ENCODE results near the gene PRDM9. TPM values are rescaled to one million over a fixed set of nuclear protein-coding genes. Genes with fewer than 3 reads are reported as not detected.

PRDM9 gene
- total RNA-seq (2014; rRNA removed; shearing (Covaris generic)) (not detected in 2 replicates), total RNA-seq (2022) (not detected in 2 replicates), Bru-seq, nascent RNA (not detected), BruChase-seq, experiment 1, labeled RNA remaining after a 6-hour chase (not detected), BruChase-seq, experiment 2, labeled RNA remaining after a 2-hour chase (not detected)
- long read RNA-seq, result 0 reads

DNA sequence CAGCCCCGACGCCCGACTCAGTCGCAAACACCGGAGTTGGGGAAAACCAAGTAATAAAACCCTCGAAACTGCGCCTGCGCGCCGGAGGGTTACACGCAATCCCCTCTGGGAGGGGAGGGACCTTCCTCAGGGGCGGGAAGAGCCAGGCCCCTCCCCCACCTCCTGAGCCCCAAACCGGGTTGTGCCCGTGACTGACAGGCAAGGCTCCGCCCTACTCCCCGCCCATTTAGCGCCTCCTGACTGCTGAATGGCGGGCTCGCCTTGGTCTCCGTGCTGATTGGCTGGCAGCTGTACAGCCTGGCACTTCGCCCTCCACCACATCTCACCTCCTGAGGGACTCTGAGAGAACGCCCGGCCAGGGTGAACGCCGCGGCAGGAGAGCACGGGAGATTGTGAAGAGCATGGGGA is at the start of gene PRDM9:
PRDM9 (plus strand) TSS at position 332 of the 408 bp plus-strand sequence. CDS start 1,425 bp downstream, outside the sequence.
- DNase-seq (ENCODE audit: low spot score), result no peak
- ChIA-PET POLR2A (no interaction called here), CTCF (ENCODE audit: unreplicated experiment) (no interaction called here)
- BruUV-seq (replicated peaks), result no TSS peak
- H3K9me2 ChIP-seq (ENCODE audit: insufficient read depth, low read length), result no peaks in the 10 kb centered on the region
- H2AFZ ChIP-seq (ENCODE audit: low read length), result no peak within 1 kb of the TSS
- intact Hi-C loops (cut with micrococcal nuclease; ENCODE audit: unreplicated experiment), result no loop called here
- H3K4me1 ChIP-seq (ENCODE audit: insufficient read depth, low read length, poor library complexity, severe bottlenecking), result no peaks in the 10 kb centered on the region
- no peaks in the 10 kb centered on the region for H4K20me1 ChIP-seq (ENCODE audit: insufficient read depth, low read length)
- no peak within 1 kb of the TSS for H3K4me3 ChIP-seq (ENCODE audit: low read depth, low read length, poor library complexity, severe bottlenecking)
- H3K79me2 ChIP-seq (ENCODE audit: insufficient read depth, low read depth, low read length), result no peaks in the 10 kb centered on the region
- no peak within 1 kb of the TSS for H3K4me2 ChIP-seq (ENCODE audit: low read length)
- TF ChIP-seq EZH2phosphoT487 (IDR thresholded peaks at IDR 0.05; ENCODE audit: borderline replicate concordance, low read depth, low read length), result no peak
- TF ChIP-seq CTCF (conservative IDR thresholded peaks at IDR 0.05; ENCODE audit: low read length), result no peak
- H3K27ac ChIP-seq (ENCODE audit: low read depth, low read length, poor library complexity, severe bottlenecking), result no peak within 1 kb of the TSS
- no peaks in the 10 kb centered on the region for H3K9me3 ChIP-seq (ENCODE audit: low read length)
- H3K36me3 ChIP-seq (ENCODE audit: insufficient read depth, low read length), result no peaks in the 10 kb centered on the region

- Histone ChIP-seq H3K4me1 (ENCODE audit: insufficient read depth, low read length, poor library complexity, severe bottlenecking) (no peaks in the 10 kb centered on the region), H3K27ac (ENCODE audit: low read depth, low read length, poor library complexity, severe bottlenecking) (no peak overlapping the region), H3K4me3 (ENCODE audit: low read depth, low read length, poor library complexity, severe bottlenecking) (no peak overlapping the region), H2AFZ (ENCODE audit: low read length) (no peak overlapping the region), H3K36me3 (ENCODE audit: insufficient read depth, low read length) (no peaks in the 10 kb centered on the region), H4K20me1 (ENCODE audit: insufficient read depth, low read length) (no peaks in the 10 kb centered on the region), H3K79me2 (ENCODE audit: insufficient read depth, low read depth, low read length) (no peaks in the 10 kb centered on the region), H3K9me2 (ENCODE audit: insufficient read depth, low read length) (no peaks in the 10 kb centered on the region), H3K9me3 (ENCODE audit: low read length) (no peaks in the 10 kb centered on the region), H3K4me2 (ENCODE audit: low read length) (no peak overlapping the region)
- intact Hi-C loops (cut with micrococcal nuclease; ENCODE audit: unreplicated experiment), result no loop called here
- ChIA-PET POLR2A (interaction anchor here (0.5 kb wide), 1 partner anchor 31 kb away, joined by 5 read pairs; no protein-coding TSS in a partner anchor), CTCF (ENCODE audit: unreplicated experiment) (no interaction called here)
- no TSS peak for BruUV-seq (replicated peaks)
- no peak for DNase-seq (ENCODE audit: low spot score)
- TF ChIP-seq EZH2phosphoT487 (IDR thresholded peaks at IDR 0.05; ENCODE audit: borderline replicate concordance, low read depth, low read length), result no peak
- no peak for TF ChIP-seq CTCF (conservative IDR thresholded peaks at IDR 0.05; ENCODE audit: low read length)
These were observed 49.6 kb upstream of the PRDM9 start for GRCh38 chr5:23457780-23458179.

- BruUV-seq (replicated peaks), result no TSS peak
- Histone ChIP-seq H3K79me2 (ENCODE audit: insufficient read depth, low read depth, low read length) (no peaks in the 10 kb centered on the region), H3K27ac (ENCODE audit: low read depth, low read length, poor library complexity, severe bottlenecking) (no peak overlapping the region), H3K36me3 (ENCODE audit: insufficient read depth, low read length) (no peaks in the 10 kb centered on the region), H3K4me2 (ENCODE audit: low read length) (no peak overlapping the region), H3K4me1 (ENCODE audit: insufficient read depth, low read length, poor library complexity, severe bottlenecking) (no peaks in the 10 kb centered on the region), H2AFZ (ENCODE audit: low read length) (no peak overlapping the region), H3K4me3 (ENCODE audit: low read depth, low read length, poor library complexity, severe bottlenecking) (no peak overlapping the region), H4K20me1 (ENCODE audit: insufficient read depth, low read length) (no peaks in the 10 kb centered on the region), H3K9me3 (ENCODE audit: low read length) (no peaks in the 10 kb centered on the region), H3K9me2 (ENCODE audit: insufficient read depth, low read length) (no peaks in the 10 kb centered on the region)
- intact Hi-C loops (cut with micrococcal nuclease; ENCODE audit: unreplicated experiment), result no loop called here
- DNase-seq (ENCODE audit: low spot score), result no peak
- TF ChIP-seq EZH2phosphoT487 (IDR thresholded peaks at IDR 0.05; ENCODE audit: borderline replicate concordance, low read depth, low read length) (no peak), CTCF (conservative IDR thresholded peaks at IDR 0.05; ENCODE audit: low read length) (no peak)
- ChIA-PET POLR2A (no interaction called here), CTCF (ENCODE audit: unreplicated experiment) (no interaction called here)
These were observed 48.2 kb upstream of the PRDM9 start for GRCh38 chr5:23459214-23459613.
